ENCODE data around the gene PDE4D. TPM values are rescaled to one million over a fixed set of nuclear protein-coding genes. Genes with fewer than 3 reads are reported as not detected.
A peak's percentile ranks its signal among the peaks of the same experiment; 100 is the strongest.

The PDE4D gene
- total and polyA plus RNA-seq, 2 donors (not counting 3 experiments of a cell fraction or from before 2014, with no cell fraction given), result 34.5 to 51.2 TPM

GRCh38 chr5:59079622-59080620 is 813.6 kb downstream of the PDE4D start:
- Histone ChIP-seq H3K4me2 (ENCODE audit: insufficient read depth, low read length) (peak overlapping the region; percentile 6), H3K4me1 (ENCODE audit: control insufficient read depth, extremely low read depth, insufficient read depth, low read length) (peaks cover 7% of the 10 kb centered on the region), H2AFZ (ENCODE audit: low read depth, low read length) (no peak overlapping the region), H3K36me3 (ENCODE audit: control insufficient read depth in 2 of 2, extremely low read depth in 1 of 2, insufficient read depth in 2 of 2, low read length in 2 of 2) (no peaks in the 10 kb centered on the region), H3K9me1 (replicated peaks; ENCODE audit: control insufficient read depth, extremely low read depth, insufficient read depth, low read length) (no peaks in the 10 kb centered on the region), H3K27me3 (ENCODE audit: control insufficient read depth in 2 of 2, insufficient read depth in 2 of 2, low read length in 2 of 2) (no peaks in the 10 kb centered on the region), H3K9me3 (replicated peaks; ENCODE audit: control insufficient read depth, insufficient read depth, low read length) (no peaks in the 10 kb centered on the region), H3K9ac (replicated peaks; ENCODE audit: extremely low read depth, insufficient read depth, low read length) (no peak overlapping the region), H3K79me2 (ENCODE audit: control insufficient read depth, insufficient read depth, low read length) (no peaks in the 10 kb centered on the region), H3K27ac (ENCODE audit: insufficient read depth, low read depth, low read length) (peak overlapping the region; percentile 14), H3K4me3 (replicated peaks in 1 of 3; ENCODE audit: insufficient read depth in 1 of 3, low read depth in 1 of 3, low read length in 3 of 3) (no peak overlapping the region), H4K20me1 (replicated peaks; ENCODE audit: control insufficient read depth, extremely low read depth, insufficient read depth, low read length) (no peaks in the 10 kb centered on the region)
- DNase-seq (ENCODE audit: low read depth, low spot score) (peak; percentile 69), FAIRE-seq (peak; percentile 83)
- intact Hi-C loops (cut with micrococcal nuclease) (no loop called here), dilution Hi-C loops (cut with MboI; ENCODE audit: extremely low pct_ligation_motif_present, low sequenced_read_pairs) (no loop called here)
- BruUV-seq (replicated peaks), result no TSS peak
- CTCF ChIA-PET, result interaction anchor here (0.8 to 1.2 kb wide), 2 partner anchors 8 to 188 kb away, joined by 3 read pairs; no protein-coding TSS in a partner anchor
- peak; percentile 74 for TF ChIP-seq JUN (IDR thresholded peaks at IDR 0.05; ENCODE audit: borderline replicate concordance, insufficient read depth, insufficient read length, low read depth)
- no peak for TF ChIP-seq MYC (IDR thresholded peaks at IDR 0.05; ENCODE audit: low read depth, low read length)
- TF ChIP-seq POLR2A (IDR thresholded peaks at IDR 0.05; ENCODE audit: low read depth, low read length), result no peak
- peak; percentile 57 for TF ChIP-seq FOS (IDR thresholded peaks at IDR 0.05; ENCODE audit: borderline replicate concordance, insufficient read depth, low read length)
- no peak for TF ChIP-seq CTCF (IDR thresholded peaks at IDR 0.05; ENCODE audit: extremely low read depth in 1 of 2, insufficient read depth in 1 of 2, low read depth in 1 of 2, low read length in 2 of 2)
- no peak for TF ChIP-seq EZH2 (IDR thresholded peaks at IDR 0.05; ENCODE audit: borderline replicate concordance, low read depth, low read length, severe bottlenecking)
- TF ChIP-seq GATA2 (IDR thresholded peaks at IDR 0.05; ENCODE audit: insufficient read depth, insufficient read length, low read depth, low read length), result peak; percentile 13
- TF ChIP-seq MAX (IDR thresholded peaks at IDR 0.05; ENCODE audit: insufficient read depth, insufficient read length), result no peak
- peak; percentile 50 for TF ChIP-seq POLR2AphosphoS5 (IDR thresholded peaks at IDR 0.05; ENCODE audit: insufficient read depth, low read depth, low read length)
- POLR2A ChIA-PET, result no interaction called here

Data from endothelial cell of umbilical vein (primary cell).